ENCODE data around the gene SDR42E1.

SDR42E1 gene

DNA sequence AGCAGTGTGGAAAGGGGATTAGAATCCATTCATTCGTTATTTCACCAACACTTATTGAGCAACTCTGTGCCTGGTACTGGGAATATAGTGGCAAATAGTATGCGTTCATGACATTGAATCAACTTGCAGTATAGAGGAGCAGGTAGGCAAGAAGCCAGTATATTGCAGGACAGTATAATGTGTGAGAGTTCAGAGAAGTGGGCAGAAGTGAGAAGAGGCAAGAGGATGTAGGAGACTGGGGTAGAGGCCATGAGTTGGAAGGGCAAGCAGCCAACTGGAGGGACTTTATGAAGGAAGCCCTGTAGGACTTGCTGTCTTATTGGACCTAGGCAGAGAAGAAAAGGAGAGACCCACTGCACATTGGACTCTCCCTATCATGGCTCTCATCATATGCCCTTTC, 36.1 kb upstream of the SDR42E1 start:
- no peak for TF ChIP-seq CTCF (IDR thresholded peaks at IDR 0.05)
- no peaks in the 10 kb centered on the region for H3K4me1 ChIP-seq (ENCODE audit: control insufficient read depth in 1 of 2, insufficient read depth in 1 of 2, low read depth in 1 of 2, low read length in 1 of 2)

DNA sequence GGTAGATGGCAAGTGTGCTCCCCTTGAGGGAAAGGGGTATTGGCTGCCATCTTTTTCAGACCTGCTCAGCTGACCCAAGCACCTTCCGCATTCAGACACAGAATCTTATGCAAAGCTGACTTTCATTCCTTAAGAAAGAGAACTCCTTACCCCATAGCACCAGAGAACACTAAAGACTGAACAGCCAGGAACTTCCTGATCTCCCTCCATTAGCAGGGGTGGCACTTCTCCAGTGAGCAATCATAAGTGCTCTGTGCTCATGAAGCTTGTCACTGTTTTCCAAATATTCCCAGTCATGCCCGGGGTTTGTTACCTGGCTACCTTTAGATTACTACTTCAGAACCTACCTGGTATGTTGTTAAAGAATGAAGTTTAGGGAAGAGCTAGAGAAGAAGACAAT, 35.7 kb upstream of the SDR42E1 start:
- no peak for TF ChIP-seq CTCF (IDR thresholded peaks at IDR 0.05)
- Histone ChIP-seq H3K27ac (no peak overlapping the region), H3K4me1 (ENCODE audit: control insufficient read depth in 1 of 2, insufficient read depth in 1 of 2, low read depth in 1 of 2, low read length in 1 of 2) (no peaks in the 10 kb centered on the region), H3K27me3 (peaks cover 49% of the 10 kb centered on the region), H3K4me3 (ENCODE audit: low read depth in 1 of 2, low read length in 1 of 2) (no peak overlapping the region), H3K9me3 (no peaks in the 10 kb centered on the region), H3K36me3 (no peaks in the 10 kb centered on the region)

More for the DNA sequence above, 36.1 kb upstream of the SDR42E1 start:
- peaks cover 49% of the 10 kb centered on the region for H3K27me3 ChIP-seq
- no peak overlapping the region for H3K27ac ChIP-seq
- H3K4me3 ChIP-seq (ENCODE audit: low read depth in 1 of 2, low read length in 1 of 2): no peak overlapping the region
- H3K36me3 ChIP-seq: no peaks in the 10 kb centered on the region
- H3K9me3 ChIP-seq: no peaks in the 10 kb centered on the region

GRCh38 chr16:82046541-82046940, 35.3 kb upstream of the SDR42E1 start:
- no peak overlapping the region for H3K27ac ChIP-seq
- H3K4me3 ChIP-seq (ENCODE audit: low read depth in 1 of 2, low read length in 1 of 2): no peak overlapping the region
- H3K36me3 ChIP-seq: no peaks in the 10 kb centered on the region
- TF ChIP-seq CTCF (IDR thresholded peaks at IDR 0.05): no peak
- H3K9me3 ChIP-seq: no peaks in the 10 kb centered on the region
- H3K27me3 ChIP-seq: peaks cover 49% of the 10 kb centered on the region
- H3K4me1 ChIP-seq (ENCODE audit: control insufficient read depth in 1 of 2, insufficient read depth in 1 of 2, low read depth in 1 of 2, low read length in 1 of 2): no peaks in the 10 kb centered on the region

GRCh38 chr16:82045465-82045864, 34.2 kb upstream of the SDR42E1 start:
- TF ChIP-seq CTCF (IDR thresholded peaks at IDR 0.05): no peak
- H3K4me1 ChIP-seq (ENCODE audit: control insufficient read depth in 1 of 2, insufficient read depth in 1 of 2, low read depth in 1 of 2, low read length in 1 of 2): no peaks in the 10 kb centered on the region

GRCh38 chr16:82044585-82044911, 33.3 kb upstream of the SDR42E1 start:
- Histone ChIP-seq H3K27me3 (peaks cover 51% of the 10 kb centered on the region), H3K4me1 (ENCODE audit: control insufficient read depth in 1 of 2, insufficient read depth in 1 of 2, low read depth in 1 of 2, low read length in 1 of 2) (no peaks in the 10 kb centered on the region), H3K36me3 (no peaks in the 10 kb centered on the region), H3K4me3 (ENCODE audit: low read depth in 1 of 2, low read length in 1 of 2) (no peak overlapping the region), H3K27ac (no peak overlapping the region), H3K9me3 (no peaks in the 10 kb centered on the region)
- no peak for TF ChIP-seq CTCF (IDR thresholded peaks at IDR 0.05)

More at GRCh38 chr16:82045465-82045864, 34.2 kb upstream of the SDR42E1 start:
- Histone ChIP-seq H3K4me3 (ENCODE audit: low read depth in 1 of 2, low read length in 1 of 2) (no peak overlapping the region), H3K9me3 (no peaks in the 10 kb centered on the region), H3K27me3 (peaks cover 49% of the 10 kb centered on the region), H3K27ac (no peak overlapping the region), H3K36me3 (no peaks in the 10 kb centered on the region)

Data from neutrophil (primary cell).